NCI-H1092 (cell line): Measurements from ENCODE around the gene ODF2.
"Not testable (repeated sequence)": the region's sequence is repeated elsewhere in the genome, so short reads cannot be mapped to it uniquely, and the experiment has no call there.

Source experiments
- DNase-seq: peaks from one replicate; lab custom pipeline; 2025; lab: John Stamatoyannopoulos, UW

ODF2 gene

DNA sequence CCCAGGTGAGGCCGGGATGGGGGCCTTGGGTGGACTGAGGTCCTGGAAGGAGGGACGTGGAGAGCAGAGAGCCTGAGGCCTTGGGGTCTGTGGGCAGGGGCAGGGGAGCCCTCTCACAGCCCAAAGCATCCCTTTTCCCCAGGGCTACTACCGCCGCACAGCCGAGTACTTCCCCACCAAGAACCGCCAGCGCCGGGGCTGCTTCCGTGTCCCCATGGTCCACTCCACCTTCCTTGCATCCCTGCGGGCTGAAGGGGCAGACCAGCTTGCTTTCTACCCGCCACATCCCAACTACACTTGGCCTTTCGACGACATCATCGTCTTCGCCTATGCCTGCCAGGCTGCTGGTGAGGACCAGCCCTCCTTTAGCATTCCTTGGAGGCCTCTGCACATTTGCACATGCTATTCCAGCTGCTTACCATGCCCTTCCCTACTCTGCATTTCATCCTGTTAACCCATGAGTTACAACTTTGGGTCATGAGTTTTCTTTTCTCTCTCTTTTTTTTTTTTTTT is 31.5 kb upstream of the ODF2 start:
- DNase-seq, result no peak

DNA sequence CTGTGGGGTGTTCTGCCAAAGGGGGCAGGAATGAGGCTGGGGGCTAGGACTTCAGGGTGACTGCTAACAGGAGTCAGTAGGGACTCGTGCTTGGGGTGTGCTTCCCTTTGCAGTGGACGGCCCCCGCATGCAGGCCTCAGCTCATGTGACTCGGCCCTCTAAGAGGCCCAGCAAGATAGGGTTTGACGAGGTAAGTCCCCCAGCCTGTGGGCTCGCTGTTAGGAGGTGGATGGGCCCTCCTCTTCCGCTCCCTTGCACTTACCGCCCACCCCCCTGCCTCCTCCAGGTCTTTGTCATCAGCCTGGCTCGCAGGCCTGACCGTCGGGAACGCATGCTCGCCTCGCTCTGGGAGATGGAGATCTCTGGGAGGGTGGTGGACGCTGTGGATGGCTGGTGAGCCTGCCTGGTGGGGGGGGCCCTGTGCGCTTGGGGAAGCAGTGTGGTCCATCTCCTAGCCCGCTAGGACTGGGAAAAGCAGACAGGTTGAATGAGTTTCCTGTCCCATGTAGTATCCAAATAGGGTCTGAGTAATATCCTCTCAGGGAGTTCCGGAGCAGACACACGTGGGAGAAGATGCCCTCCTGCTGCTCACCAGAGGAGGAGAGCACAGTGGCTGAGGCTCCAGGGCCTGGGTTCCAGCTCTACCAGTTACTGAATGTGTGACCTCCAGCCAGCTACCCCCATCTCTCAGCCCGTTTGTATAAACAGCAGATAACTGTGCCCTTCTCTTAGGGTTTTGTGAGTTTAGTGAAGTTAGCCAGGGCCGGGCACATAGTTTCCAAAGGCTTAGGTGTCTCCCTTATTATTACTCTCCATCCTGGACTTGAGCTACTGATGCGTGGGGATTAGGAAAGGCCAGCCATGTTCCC is 26.9 kb upstream of the ODF2 start:
- no peak for DNase-seq

DNA sequence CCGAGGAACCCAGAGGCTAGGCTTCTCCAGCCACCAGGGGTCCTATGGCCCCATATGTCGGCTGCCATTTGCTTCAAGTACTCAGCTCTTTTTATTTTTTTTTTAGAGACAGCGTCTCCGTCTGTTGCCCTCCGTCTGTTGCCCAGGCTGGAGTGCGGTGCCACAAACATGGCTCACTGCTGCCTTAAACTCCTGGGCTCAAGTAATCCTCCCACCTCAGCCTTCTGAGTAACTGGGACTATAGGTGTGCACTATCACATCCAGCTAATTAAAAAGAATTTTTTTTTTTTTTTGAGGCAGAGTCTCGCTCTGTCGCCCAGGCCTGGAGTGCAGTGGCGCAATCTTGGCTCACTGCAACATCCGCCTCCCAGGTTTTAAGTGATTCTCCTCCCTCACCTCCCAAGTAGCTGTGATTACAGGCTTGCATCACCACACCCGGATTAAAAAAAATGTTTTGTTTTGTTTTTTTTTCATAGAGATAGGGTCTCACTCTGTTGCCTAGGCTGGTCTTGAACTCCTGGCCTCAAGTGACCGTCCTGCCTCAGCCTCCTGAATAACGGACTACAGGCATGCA is 26.2 kb upstream of the ODF2 start:
- DNase-seq, result no peak

DNA sequence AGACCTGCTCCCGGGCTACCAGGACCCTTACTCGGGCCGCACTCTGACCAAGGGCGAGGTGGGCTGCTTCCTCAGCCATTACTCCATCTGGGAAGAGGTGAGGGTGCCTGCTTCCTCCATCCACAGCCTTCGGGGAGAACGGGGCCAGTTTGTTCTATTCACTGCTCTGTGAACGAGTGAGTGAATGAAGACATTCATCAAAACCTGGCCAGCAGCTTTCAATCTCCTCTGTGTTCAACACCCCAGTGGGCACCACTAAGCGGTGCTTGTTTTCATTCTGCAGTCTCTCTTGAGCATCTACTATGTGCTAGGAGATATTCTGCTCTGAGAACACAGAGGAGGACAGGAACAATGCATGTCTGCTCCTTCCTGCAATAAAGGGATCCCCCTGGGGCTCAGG is 24.6 kb upstream of the ODF2 start:
- no peak for DNase-seq

DNA sequence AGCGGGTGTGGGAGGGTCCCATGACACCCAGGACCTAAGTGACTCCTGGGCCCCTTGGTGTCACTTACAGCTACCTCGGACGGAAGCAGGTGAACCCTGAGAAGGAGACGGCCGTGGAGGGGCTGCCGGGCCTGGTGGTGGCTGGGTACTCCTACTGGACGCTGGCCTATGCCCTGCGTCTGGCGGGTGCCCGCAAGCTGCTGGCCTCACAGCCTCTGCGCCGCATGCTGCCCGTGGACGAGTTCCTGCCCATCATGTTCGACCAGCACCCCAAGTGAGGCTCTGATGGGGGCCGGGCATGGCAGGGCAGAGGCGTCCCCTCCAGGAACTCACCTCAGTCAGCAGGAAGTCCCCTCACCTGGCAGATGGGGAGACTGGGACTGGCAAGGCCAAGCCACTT is 21.5 kb upstream of the ODF2 start:
- no peak for DNase-seq

DNA sequence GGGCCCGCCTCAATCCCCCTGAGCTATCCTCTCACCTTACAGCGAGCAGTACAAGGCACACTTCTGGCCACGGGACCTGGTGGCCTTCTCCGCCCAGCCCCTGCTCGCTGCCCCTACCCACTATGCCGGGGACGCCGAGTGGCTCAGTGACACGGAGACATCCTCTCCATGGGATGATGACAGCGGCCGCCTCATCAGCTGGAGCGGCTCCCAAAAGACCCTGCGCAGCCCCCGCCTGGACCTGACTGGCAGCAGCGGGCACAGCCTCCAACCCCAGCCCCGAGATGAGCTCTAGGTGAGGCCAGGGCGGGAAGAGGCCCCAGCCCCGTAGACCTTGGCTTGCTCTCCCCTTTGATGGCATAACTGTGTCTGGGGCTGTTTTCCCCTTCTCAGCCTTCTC is 20.2 kb upstream of the ODF2 start:
- no peak for DNase-seq

DNA sequence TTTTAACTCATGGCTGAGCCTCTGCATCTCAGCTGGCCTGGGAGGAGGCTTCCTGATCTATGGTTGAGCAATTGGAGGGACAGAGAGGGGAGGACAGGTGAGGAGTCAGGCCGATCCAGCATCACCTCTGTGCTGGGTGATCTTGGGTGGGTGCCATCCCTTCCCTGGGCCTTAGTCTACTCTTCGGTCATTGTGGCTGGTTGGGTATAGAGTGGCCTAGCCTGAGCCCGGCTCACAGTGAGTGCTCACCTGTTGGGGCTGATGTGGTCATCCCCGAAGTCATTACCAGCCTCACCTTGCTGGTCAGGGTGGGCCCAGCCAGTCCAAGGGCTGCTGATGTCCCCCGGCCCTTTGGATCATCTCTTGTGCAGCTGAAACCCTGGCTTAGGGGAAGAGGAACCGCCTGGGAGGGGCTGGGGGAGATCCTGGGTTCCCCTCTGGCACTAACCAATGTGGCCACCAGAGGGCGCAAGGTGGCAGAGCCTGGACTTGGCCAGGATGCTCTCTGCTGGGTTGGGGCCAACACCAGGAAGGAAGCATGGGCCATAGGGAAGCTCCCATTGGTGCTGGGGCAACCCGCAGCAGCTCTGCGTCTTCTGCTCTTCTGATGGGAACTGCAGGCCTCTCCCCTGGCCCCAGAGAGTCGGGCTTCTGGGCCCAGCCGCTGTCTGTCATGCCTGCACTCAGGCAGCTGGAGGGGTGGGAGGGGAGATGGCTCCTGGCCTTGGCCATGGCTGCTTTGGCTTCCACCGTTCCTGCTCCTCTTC is 17.3 kb upstream of the ODF2 start:
- peak; percentile 49 for DNase-seq

DNA sequence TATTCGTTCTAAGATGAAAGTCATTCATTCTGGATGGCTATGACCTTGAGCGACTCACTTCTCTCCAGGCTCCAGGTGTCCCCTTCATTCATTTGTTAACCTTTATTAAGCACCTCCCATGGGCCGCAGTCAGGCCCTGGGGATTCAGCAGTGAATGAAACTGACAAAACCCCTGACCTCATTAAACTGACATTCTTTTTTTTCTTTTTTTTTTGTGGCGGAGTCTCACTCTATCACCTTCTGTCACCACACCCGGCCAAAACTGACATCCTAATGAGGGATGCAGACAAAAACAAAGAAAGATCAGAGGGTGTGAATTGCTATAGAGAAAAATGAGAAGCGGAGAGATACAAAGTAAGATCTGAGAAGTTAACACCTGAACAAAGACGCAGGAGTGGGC is 16.5 kb upstream of the ODF2 start:
- no peak for DNase-seq

DNA sequence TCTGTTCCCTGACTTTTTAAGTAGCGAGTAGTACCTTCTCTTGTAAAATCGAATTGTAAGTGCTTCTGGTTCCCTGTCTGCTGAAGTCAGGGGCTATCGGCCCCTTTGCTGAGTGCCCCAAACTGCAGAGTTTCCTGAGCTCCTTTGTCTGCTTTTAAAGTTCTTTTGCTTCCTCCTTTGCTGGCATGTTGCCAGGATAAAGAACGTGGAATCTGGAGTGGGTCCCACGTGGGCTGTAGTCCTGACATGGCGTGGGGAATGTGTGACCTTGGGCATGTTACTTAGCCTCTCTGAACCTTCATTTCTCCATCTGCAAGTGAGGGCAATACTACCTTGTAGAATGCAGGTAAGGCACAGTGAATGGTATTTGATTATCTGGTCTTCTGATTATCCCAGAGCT is 13.7 kb upstream of the ODF2 start:
- no peak for DNase-seq

DNA sequence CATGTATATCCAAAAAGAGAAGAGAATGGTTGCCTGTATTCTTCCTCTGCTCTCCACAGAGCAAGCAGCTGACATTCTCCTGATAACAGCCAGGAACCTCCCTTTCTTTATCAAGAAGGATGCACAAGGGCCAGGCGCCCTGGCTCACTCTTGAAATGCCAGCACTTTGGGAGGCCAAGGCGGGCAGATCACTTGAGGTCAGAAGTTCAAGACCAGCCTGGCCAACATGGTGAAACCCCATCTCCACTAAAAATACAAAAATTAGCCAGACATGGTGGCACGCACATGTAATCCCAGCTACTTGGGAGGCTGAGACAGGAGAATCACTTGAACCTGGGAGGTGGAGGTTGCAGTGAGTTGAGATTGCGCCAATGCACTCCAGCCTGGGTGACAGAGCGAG is 9.3 kb upstream of the ODF2 start:
- DNase-seq, result not testable (repeated sequence)

DNA sequence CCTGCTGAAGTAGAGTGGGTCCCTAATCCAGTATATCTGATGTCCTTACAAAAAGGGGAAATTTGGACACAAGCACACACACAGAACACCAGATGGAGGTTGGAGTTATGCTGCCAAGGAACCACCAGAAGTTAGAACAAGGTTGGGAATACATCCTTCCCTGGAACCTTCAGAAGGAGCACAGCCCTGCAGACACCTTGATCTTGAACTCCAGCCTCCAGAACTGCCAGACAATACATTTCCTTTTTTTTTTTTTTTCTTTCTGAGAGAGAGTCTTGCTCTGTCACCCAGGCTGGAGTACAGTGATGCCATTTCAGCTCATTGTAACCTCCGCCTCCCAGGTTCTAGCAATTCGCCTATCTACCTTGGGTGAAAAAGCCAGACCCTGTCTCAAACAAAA is 7.1 kb upstream of the ODF2 start:
- DNase-seq, result no peak

DNA sequence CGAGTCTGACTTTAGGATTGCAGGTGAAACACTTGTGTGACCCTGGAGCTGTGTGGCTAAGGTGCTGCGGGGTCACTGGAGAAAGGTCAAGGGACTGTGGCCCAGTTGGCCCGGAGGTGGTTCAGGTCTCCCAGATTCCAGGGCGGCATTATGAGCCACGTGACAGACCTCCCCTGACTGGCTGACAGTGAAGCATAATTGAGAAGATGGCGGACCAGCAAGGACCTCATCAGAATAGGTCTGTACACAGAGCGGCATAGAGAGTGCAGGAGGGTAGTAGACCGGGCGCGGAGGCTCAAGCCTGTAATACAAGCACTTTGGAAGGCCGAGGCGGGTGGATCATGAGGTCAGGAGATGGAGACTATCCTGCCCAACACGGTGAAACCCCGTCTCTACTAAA is 815 bp upstream of the ODF2 start:
- no peak for DNase-seq

DNA sequence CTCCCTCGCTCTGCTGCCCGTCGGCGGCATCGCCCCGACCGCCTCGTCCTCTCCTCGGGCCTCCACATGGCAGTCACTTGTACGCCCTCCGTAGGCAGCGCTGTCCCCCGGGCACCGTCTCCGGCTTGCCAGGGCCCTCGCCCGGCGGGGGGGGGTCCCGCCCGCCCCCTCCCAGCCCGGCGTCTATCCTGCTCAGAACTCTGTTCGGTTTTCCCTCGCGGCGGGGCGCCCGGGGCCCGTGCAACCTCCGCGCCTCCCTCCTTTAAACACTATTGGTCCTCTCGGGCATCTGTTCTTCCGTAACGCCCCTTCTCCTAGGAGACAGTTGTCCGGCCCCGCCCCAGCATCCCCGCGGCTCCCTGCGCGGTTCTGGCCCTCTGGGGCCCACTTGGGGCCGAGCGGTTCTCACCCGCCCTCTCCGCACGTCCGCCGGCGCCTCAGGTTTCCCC is 831 bp downstream of the ODF2 start:
- peak; percentile 66 for DNase-seq

DNA sequence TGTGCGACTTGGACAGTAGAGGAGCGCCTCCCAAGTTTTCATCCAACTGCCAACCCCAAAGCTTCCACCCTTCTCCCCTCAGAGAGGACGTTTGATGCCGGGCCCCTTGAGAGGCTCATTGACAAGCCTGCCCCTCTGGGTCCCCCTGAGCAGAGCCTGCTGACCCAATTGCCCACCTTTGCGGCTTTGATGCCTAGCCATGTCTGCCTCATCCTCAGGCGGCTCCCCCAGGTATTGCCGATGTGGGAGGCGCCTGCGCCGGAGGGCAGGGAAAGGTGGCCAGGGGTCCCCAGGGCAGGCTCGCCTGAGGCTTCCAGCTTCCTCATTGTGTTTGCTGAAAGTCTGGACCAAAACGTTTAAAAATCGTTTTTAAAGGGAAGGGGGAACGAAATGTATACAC is 1.4 kb downstream of the ODF2 start:
- no peak for DNase-seq

DNA sequence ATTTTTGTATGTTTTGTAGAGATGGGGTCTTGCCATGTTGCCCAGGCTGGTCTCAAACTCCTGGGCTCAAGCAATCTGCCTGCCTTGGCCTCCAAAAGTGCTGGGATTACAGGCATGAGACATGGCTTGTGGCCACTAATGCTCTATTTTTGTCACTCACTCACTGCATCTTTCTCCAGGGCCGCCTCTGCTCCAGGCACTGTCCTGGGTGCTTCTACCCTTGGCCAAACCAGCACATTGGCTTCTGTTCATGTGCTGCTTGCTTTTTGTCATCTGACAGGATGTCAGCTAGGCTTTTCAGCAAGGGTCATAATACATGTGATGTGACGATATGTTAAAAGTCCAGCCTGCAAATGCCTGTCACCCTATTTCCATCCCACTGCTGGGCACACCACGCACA is 3.2 kb downstream of the ODF2 start:
- no peak for DNase-seq

DNA sequence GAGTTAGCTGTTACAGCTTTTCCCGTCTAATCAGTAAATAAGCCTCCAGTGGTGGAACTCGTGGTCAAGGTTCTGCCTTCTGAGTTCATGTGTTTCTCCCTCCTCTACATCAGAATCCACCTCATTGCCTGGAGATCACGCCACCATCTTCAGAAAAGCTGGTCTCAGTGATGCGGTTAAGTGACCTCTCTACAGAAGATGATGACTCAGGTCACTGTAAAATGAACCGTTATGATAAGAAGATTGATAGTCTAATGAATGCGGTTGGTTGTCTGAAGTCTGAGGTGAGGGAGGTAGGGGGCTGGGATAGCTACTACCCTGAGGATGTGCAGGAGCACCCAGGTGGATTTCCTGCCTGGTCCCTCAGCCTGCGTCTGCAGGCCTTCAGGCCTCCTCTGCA is 13.3 kb downstream of the ODF2 start:
- DNase-seq, result no peak

DNA sequence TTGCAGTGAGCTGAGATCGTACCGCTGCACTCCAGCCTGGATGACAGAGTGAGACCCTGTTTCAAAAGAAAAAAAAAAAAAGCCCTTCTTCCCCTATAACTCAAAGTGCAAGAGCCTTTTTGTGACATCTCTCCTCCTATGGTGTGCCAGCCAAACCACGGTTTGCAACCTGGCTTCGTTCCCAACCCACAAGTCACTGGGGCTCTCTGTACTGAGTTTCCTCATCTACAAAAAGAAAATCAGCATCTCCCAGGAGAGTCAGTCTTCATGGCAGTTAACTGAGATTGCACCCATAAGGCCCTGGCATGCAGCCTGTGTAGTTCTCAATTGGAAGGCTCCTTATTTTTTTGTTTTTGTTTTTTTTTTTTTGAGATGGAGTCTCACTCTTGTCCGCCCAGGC is 14.8 kb downstream of the ODF2 start:
- DNase-seq, result no peak

DNA sequence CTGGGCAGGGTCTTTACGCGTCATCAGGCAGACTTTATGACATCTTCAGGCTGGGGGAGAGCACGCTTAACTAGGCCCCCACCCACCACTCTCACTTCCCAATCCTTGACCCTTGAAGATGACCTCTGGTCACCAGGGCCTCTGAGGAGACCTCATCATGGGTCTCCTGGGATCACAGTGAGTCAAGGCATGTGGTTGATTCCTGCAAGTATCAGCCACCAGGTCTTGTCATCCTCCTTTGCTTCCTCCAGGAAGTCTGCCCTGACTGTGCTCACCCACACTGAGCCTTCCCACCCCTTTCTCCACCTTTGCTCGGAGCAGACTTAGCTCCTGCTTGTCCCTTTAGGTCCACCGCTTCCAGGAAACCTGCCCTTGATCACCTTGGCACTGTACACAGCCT is 17.3 kb downstream of the ODF2 start:
- DNase-seq, result no peak

DNA sequence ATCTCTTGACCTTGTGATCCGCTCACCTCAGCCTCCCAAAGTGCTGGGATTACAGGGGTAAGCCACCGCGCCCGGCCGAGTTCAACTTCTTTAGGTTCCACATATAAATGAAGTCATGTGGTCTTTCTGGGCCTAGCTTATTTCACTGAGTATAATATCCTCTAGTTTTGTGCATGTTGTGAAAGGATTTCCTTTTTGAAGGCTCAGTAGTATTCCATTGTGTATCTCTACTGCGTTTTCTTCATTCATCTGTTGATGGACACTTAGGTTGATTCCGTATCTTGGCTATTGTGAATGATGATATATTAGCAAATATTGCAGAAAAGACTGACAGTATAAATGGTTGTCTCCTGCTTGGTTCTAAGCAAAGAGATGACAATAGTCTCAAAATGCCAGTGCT is 20.1 kb downstream of the ODF2 start:
- no peak for DNase-seq

DNA sequence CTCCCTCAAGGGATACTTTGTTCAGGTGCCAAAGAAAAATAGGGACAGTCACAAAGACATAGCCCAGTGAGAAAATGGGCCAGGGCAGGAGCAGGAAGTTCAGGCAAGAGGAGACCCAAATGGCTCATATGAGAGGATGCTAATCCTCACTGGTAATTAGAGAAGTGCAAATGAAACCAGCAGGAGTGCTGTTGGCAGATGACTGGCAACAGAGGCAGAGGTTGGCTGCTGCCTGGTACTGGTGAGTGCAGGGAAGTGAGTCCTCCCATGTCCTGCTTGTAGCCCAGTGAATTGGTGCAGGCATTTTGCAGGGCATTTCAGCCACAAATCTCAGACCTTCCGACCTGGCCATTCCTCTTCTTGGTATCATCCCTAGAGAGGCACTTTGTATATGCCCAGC is 23.5 kb downstream of the ODF2 start:
- no peak for DNase-seq

DNA sequence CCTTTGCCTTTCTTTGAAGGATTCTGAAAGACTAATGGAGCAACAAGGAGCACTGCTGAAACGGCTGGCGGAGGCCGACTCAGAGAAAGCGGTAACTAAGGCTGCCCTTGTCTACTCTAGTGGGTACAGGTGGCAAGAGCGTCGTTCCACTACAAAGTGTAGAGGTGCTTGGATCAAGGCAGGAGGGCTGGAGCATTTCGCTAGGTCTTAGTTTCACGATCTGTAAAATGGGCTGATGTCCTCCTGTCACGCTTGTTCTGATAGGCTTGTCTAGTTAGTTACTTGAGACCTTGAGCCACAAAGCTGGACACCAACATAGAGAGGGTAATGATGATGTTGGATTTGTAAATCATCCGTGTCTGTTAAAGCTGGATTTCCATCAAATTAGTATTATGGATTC is 25.8 kb downstream of the ODF2 start:
- DNase-seq, result no peak

DNA sequence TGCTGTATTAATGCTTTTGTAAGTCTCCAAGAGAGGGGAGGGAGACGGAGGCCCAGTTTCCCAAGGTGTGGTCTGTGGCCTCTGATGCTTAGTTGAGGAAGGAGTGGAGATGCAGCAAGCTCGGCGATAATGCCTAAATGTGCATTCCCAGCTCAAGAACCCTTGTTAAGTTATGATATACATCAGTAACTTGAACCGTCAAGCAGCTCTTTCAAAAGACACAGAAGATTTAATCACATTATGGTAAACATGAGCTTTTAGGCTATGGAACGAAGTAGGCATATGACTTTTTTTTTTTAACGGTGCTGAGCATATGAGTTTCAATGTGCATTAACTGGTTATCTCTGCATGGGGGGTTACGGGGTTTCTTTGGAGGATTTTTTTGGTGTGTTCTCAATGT is 26.4 kb downstream of the ODF2 start:
- DNase-seq, result no peak
